Activated naive CD4-positive, alpha-beta T cell treated with anti-CD3 and anti-CD28 coated beads, Interleukin-2, amount 10 ng/mL, durations not matched to agents 7 days and 5 days (primary cell): Measurements from ENCODE around the gene CARD19.

Source experiments
- CTCF ChIA-PET: fragments of 350-600 bp; sonication (Branson Sonifier 250); formaldehyde crosslinking; loops from one replicate; lab custom pipeline; 2021; ENCODE audit warnings: antibody characterized with exemption; lab: Charles Lee
- DNase-seq: peaks from one replicate; pipeline ENCODE4 v3.0.0-alpha.2; 2020
- H3K27ac Mint-ChIP-seq: one replicate; pipeline ENCODE4 v1.8.0; 2021; ENCODE audit warnings: mild to moderate bottlenecking, moderate library complexity, mixed read lengths
- H3K27me3 Mint-ChIP-seq: one replicate; pipeline ENCODE4 v1.8.0; 2021; ENCODE audit warnings: mild to moderate bottlenecking, mixed read lengths
- H3K36me3 Mint-ChIP-seq: one replicate; pipeline ENCODE4 v1.8.0; 2021; ENCODE audit warnings: mixed read lengths
- H3K4me1 Mint-ChIP-seq: one replicate; pipeline ENCODE4 v1.8.0; 2021; ENCODE audit warnings: mixed read lengths
- H3K4me3 Mint-ChIP-seq: one replicate; pipeline ENCODE4 v1.8.0; 2021; ENCODE audit warnings: mild to moderate bottlenecking, moderate library complexity, mixed read lengths
- H3K9me3 Mint-ChIP-seq: one replicate; pipeline ENCODE4 v1.8.0; 2021; ENCODE audit warnings: mixed read lengths

Gene CARD19

DNA sequence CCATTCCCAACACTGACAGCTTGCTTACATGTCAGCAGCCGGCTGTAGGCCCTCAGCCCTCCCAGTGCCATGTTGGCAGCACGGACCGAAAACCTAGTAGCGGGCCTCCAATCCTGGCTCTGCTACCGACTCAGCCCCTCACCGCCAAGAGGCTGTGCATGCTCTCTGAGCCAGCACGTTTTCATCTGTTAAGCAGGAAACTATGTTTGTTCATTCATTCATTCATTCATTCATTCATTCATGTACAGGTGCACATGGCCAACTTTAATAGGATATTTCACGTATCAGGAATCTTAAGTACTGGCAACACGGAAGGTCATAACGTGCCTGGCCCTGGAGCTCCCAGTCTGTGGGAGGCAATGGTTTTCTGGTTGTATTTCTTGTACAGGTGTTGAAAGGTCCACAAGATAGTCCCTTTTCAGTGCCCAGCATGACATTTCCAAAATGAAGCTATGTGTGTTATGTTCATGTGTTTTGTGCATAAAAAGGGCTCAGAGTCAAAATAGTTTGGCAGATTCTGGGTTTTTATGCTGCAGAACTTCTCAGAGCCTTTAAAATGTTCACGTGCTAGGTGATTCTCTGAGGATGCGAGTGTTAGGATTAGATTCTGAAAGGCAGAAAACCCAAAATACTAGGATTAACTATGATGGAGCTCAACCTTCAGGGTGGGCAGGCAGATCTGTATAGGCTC, 19.8 kb upstream of the CARD19 start:
- H3K9me3 Mint-ChIP-seq: no peaks in the 10 kb centered on the region
- H3K4me1 Mint-ChIP-seq: peaks cover 33% of the 10 kb centered on the region

GRCh38 chr9:93076792-93077128, 19.3 kb upstream of the CARD19 start:
- DNase-seq: no peak
- H3K27me3 Mint-ChIP-seq: no peaks in the 10 kb centered on the region
- H3K9me3 Mint-ChIP-seq: no peaks in the 10 kb centered on the region
- peaks cover 34% of the 10 kb centered on the region for H3K4me1 Mint-ChIP-seq
- no peak overlapping the region for H3K4me3 Mint-ChIP-seq
- H3K36me3 Mint-ChIP-seq: peaks cover 55% of the 10 kb centered on the region
- H3K27ac Mint-ChIP-seq: no peak overlapping the region
- CTCF ChIA-PET: interaction anchor here (1.1 kb wide), 1 partner anchor 10 kb away, joined by 3 read pairs; no protein-coding TSS in a partner anchor

More for the DNA sequence above, 19.8 kb upstream of the CARD19 start:
- Mint-ChIP-seq H3K36me3 (peaks cover 54% of the 10 kb centered on the region), H3K27me3 (no peaks in the 10 kb centered on the region), H3K27ac (no peak overlapping the region), H3K4me3 (no peak overlapping the region)
- CTCF ChIA-PET: no interaction called here
- DNase-seq: no peak

- H3K4me3 Mint-ChIP-seq: no peak overlapping the region
- H3K36me3 Mint-ChIP-seq: peaks cover 57% of the 10 kb centered on the region
- no peaks in the 10 kb centered on the region for H3K9me3 Mint-ChIP-seq
- no peak for DNase-seq
- peaks cover 34% of the 10 kb centered on the region for H3K4me1 Mint-ChIP-seq
- CTCF ChIA-PET: interaction anchor here (1.1 kb wide), 1 partner anchor 10 kb away, joined by 3 read pairs; no protein-coding TSS in a partner anchor
- no peaks in the 10 kb centered on the region for H3K27me3 Mint-ChIP-seq
- peak overlapping the region; percentile 29 for H3K27ac Mint-ChIP-seq
Measured at GRCh38 chr9:93077367-93077766, 18.6 kb upstream of the CARD19 start.

DNA sequence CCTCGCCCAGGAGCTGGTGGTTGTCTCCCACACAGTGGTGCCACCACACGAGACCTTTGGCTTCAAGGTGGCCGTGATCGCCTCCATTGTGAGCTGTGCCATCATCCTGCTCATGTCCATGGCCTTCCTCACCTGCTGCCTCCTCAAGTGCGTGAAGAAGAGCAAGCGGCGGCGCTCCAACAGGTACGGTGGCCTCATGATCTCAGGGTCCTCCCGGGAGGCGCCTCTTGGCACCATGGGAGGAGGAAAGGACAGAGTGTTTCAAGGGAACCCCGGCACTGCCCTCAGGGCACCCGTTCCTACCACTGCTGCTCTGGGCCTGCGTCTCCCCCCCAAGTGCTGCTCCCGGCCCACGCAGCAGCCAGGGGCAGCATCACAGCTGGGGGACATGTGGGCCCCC, 18.2 kb upstream of the CARD19 start:
- Mint-ChIP-seq H3K27me3 (no peaks in the 10 kb centered on the region), H3K4me3 (no peak overlapping the region), H3K4me1 (peaks cover 34% of the 10 kb centered on the region), H3K36me3 (peaks cover 58% of the 10 kb centered on the region), H3K27ac (no peak overlapping the region), H3K9me3 (no peaks in the 10 kb centered on the region)
- CTCF ChIA-PET: interaction anchor here (1.1 kb wide), 2 partner anchors 11 to 13 kb away, joined by 3 read pairs; no protein-coding TSS in a partner anchor
- no peak for DNase-seq

- H3K4me1 Mint-ChIP-seq: peaks cover 41% of the 10 kb centered on the region
- no peaks in the 10 kb centered on the region for H3K9me3 Mint-ChIP-seq
- no peak overlapping the region for H3K27ac Mint-ChIP-seq
- H3K36me3 Mint-ChIP-seq: peaks cover 61% of the 10 kb centered on the region
- DNase-seq: peak; percentile 10
- CTCF ChIA-PET: interaction anchor here (0.8 kb wide), 1 partner anchor 77 kb away, joined by 3 read pairs; no protein-coding TSS in a partner anchor
- H3K4me3 Mint-ChIP-seq: no peak overlapping the region
- H3K27me3 Mint-ChIP-seq: no peaks in the 10 kb centered on the region
Measured at GRCh38 chr9:93079371-93079770, 16.6 kb upstream of the CARD19 start.

GRCh38 chr9:93080406-93080805, 15.6 kb upstream of the CARD19 start:
- Mint-ChIP-seq H3K27me3 (no peaks in the 10 kb centered on the region), H3K4me3 (no peak overlapping the region), H3K9me3 (no peaks in the 10 kb centered on the region), H3K27ac (peak overlapping the region; percentile 71), H3K36me3 (peaks cover 63% of the 10 kb centered on the region), H3K4me1 (peaks cover 38% of the 10 kb centered on the region)
- peak; percentile 14 for DNase-seq
- CTCF ChIA-PET: interaction anchor here (1.0 to 1.2 kb wide), 3 partner anchors 16 to 43 kb away, joined by 3 read pairs; no protein-coding TSS in a partner anchor

GRCh38 chr9:93081081-93081529, 14.9 kb upstream of the CARD19 start:
- Mint-ChIP-seq H3K4me3 (no peak overlapping the region), H3K27ac (peak overlapping the region; percentile 97), H3K9me3 (no peaks in the 10 kb centered on the region), H3K4me1 (peaks cover 43% of the 10 kb centered on the region), H3K36me3 (peaks cover 67% of the 10 kb centered on the region), H3K27me3 (no peaks in the 10 kb centered on the region)
- peak; percentile 15 for DNase-seq
- CTCF ChIA-PET: interaction anchor here (1.0 to 1.7 kb wide), 4 partner anchors 17 to 77 kb away, joined by 3 to 7 read pairs (median 3); no protein-coding TSS in a partner anchor

- H3K9me3 Mint-ChIP-seq: no peaks in the 10 kb centered on the region
Measured at GRCh38 chr9:93081931-93082330, 14.1 kb upstream of the CARD19 start.

GRCh38 chr9:93082841-93083411, 13.1 kb upstream of the CARD19 start:
- no peaks in the 10 kb centered on the region for H3K27me3 Mint-ChIP-seq
- CTCF ChIA-PET: interaction anchor here (1.0 to 1.7 kb wide), 2 partner anchors 12 to 79 kb away, joined by 3 to 7 read pairs; no protein-coding TSS in a partner anchor
- H3K27ac Mint-ChIP-seq: peak overlapping the region; percentile 97
- peaks cover 63% of the 10 kb centered on the region for H3K36me3 Mint-ChIP-seq
- H3K4me1 Mint-ChIP-seq: peaks cover 47% of the 10 kb centered on the region
- H3K4me3 Mint-ChIP-seq: no peak overlapping the region
- H3K9me3 Mint-ChIP-seq: no peaks in the 10 kb centered on the region
- DNase-seq: peak; percentile 38

More at GRCh38 chr9:93081931-93082330, 14.1 kb upstream of the CARD19 start:
- no peaks in the 10 kb centered on the region for H3K27me3 Mint-ChIP-seq
- H3K4me1 Mint-ChIP-seq: peaks cover 48% of the 10 kb centered on the region
- no peak for DNase-seq
- no peak overlapping the region for H3K4me3 Mint-ChIP-seq
- H3K36me3 Mint-ChIP-seq: peaks cover 65% of the 10 kb centered on the region
- peak overlapping the region; percentile 97 for H3K27ac Mint-ChIP-seq
- CTCF ChIA-PET: interaction anchor here (0.6 to 1.7 kb wide), 2 partner anchors 9 to 78 kb away, joined by 3 to 7 read pairs; no protein-coding TSS in a partner anchor

DNA sequence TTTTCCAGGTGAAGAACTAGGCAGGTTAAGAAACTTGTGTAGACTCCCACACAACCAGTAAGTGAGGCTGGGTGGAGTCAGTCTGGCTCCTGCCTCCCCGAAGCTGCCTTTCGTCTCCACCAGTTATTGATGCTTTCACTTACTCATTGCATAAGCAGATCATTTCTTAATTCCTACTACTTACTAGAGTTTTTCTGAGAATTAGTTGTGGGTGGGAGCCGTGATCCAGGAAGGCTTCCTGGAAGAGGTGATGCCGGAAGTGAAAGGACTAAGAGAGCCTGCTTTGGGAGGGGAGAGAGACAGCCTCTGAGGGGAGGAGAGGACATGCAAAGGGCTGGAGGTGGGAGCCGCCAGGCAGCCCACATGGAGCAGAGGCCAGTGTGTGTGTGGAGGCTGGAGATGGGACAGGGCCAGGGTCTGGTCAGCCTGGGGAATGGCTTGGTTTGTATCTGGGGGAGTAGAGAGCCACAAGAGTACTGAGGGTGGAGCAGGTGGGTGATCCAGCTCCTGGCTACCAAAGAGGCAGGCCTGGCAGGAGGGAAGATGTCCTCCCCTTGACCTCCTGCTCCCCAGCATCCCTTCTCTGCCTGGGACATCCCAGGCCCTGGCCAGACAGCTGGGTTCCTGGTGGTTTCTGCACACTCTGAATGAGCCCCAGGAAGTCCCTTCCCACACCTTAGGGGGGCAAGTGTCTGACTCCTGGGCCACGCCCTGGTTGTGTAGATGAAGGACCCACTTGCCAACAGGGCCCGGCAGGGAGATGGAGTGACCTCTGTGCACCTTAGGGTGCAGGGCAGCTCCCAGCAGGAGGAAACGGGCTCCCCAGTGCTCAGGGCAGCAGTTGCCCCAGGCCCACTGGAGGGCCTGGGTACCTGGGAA, 12.2 kb upstream of the CARD19 start:
- DNase-seq: peak; percentile 58
- H3K9me3 Mint-ChIP-seq: no peaks in the 10 kb centered on the region
- CTCF ChIA-PET: interaction anchor here (0.6 to 1.3 kb wide), 3 partner anchors 11 to 62 kb away, joined by 3 to 5 read pairs (median 3); no protein-coding TSS in a partner anchor
- peak overlapping the region; percentile 97 for H3K27ac Mint-ChIP-seq
- H3K4me3 Mint-ChIP-seq: peak overlapping the region; percentile 40
- H3K36me3 Mint-ChIP-seq: peaks cover 70% of the 10 kb centered on the region
- H3K27me3 Mint-ChIP-seq: no peaks in the 10 kb centered on the region
- peaks cover 47% of the 10 kb centered on the region for H3K4me1 Mint-ChIP-seq

DNA sequence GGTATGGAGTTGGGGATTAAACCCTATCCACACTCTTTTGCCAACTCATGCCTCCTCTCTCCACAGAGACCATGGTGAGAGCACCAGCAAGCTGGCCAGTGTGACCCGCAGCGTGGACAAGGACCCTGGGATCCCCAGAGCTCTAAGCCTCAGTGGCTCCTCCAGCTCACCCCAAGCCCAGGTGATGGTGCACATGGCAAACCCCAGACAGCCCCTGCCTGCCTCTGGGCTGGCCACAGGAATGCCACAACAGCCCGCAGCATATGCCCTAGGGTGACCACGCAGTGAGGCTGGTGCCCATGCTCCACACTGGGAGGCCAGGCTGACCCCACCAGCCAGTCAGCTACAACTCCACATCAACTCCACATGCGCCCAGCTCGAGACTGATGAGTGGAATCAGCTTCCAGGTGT, 11.5 kb upstream of the CARD19 start:
- Mint-ChIP-seq H3K4me3 (no peak overlapping the region), H3K27me3 (no peaks in the 10 kb centered on the region), H3K9me3 (no peaks in the 10 kb centered on the region), H3K4me1 (peaks cover 47% of the 10 kb centered on the region), H3K27ac (peak overlapping the region; percentile 97), H3K36me3 (peaks cover 73% of the 10 kb centered on the region)
- CTCF ChIA-PET: interaction anchor here (1.3 kb wide), 1 partner anchor 20 kb away, joined by 5 read pairs; no protein-coding TSS in a partner anchor
- DNase-seq: peak; percentile 5

- CTCF ChIA-PET: interaction anchor here (1.3 kb wide), 1 partner anchor 21 kb away, joined by 5 read pairs; no protein-coding TSS in a partner anchor
Measured at GRCh38 chr9:93085676-93086075, 10.3 kb upstream of the CARD19 start.

DNA sequence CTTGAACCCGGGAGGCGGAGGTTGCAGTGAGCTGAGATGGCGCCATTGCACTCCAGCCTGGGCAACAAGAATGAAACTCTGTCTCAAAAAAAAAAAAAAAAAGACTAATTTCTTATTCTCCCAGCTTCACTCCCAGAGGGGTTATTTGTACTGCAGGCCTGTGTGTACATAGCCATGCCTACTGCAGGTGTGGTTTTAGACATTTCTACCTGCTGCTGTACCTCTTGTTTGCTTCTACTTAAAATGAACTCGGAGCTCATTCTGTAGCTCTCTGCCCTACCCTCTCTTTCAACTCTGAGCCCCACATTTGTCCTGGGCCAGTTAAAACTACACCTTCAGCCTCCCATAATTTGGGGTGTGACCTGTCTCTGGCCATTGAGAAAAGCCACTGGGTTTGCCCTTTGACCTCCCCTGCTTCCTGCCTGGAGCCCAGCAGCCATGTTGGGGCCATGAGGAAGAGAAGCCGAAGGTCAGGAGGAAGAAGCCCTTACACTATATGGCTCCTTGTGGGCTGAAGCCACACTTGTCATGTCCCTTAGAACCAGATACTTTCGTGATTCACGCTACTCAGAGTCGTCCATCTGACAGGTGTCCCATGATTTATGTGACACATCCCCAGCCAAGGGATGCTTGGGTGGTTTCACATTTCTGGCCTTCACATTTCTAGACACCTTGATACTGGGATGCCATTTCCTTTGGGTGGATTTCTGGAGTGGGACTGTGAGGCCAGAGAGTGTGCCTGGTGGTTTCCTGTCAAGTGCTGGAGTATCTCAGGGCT, 9.4 kb upstream of the CARD19 start:
- H3K27me3 Mint-ChIP-seq: no peaks in the 10 kb centered on the region
- peak; percentile 12 for DNase-seq
- H3K27ac Mint-ChIP-seq: peak overlapping the region; percentile 53
- CTCF ChIA-PET: no interaction called here
- no peak overlapping the region for H3K4me3 Mint-ChIP-seq
- H3K4me1 Mint-ChIP-seq: peaks cover 53% of the 10 kb centered on the region
- peaks cover 74% of the 10 kb centered on the region for H3K36me3 Mint-ChIP-seq
- H3K9me3 Mint-ChIP-seq: peaks cover 11% of the 10 kb centered on the region

More at GRCh38 chr9:93085676-93086075, 10.3 kb upstream of the CARD19 start:
- H3K9me3 Mint-ChIP-seq: peaks cover 3% of the 10 kb centered on the region
- H3K4me3 Mint-ChIP-seq: no peak overlapping the region
- no peaks in the 10 kb centered on the region for H3K27me3 Mint-ChIP-seq
- peaks cover 76% of the 10 kb centered on the region for H3K36me3 Mint-ChIP-seq
- H3K4me1 Mint-ChIP-seq: peaks cover 54% of the 10 kb centered on the region
- no peak overlapping the region for H3K27ac Mint-ChIP-seq
- peak; percentile 19 for DNase-seq
